ENCODE data around the gene CISD2.
"Not testable (repeated sequence)": the region's sequence is repeated elsewhere in the genome, so short reads cannot be mapped to it uniquely, and the experiment has no call there.

CISD2 gene

GRCh38 chr4:102878901-102879300 is 10.1 kb downstream of the CISD2 start:
- TF ChIP-seq TAF1 (IDR thresholded peaks at IDR 0.05; ENCODE audit: borderline replicate concordance, low read depth, low read length) (no peak), POLR2AphosphoS5 (IDR thresholded peaks at IDR 0.05; ENCODE audit: low read depth, low read length) (no peak), POLR2A (IDR thresholded peaks at IDR 0.05; ENCODE audit: low read depth, low read length) (no peak)
- DNase-seq (ENCODE audit: insufficient read length) (no peak), FAIRE-seq (no peak)

- no peak for DNase-seq (ENCODE audit: insufficient read length)
- no peak for FAIRE-seq
- no peak for TF ChIP-seq POLR2A (IDR thresholded peaks at IDR 0.05; ENCODE audit: low read depth, low read length)
- TF ChIP-seq POLR2AphosphoS5 (IDR thresholded peaks at IDR 0.05; ENCODE audit: low read depth, low read length): no peak
- no peak for TF ChIP-seq TAF1 (IDR thresholded peaks at IDR 0.05; ENCODE audit: borderline replicate concordance, low read depth, low read length)
These were observed 12.6 kb downstream of the CISD2 start for GRCh38 chr4:102881343-102881742.

DNA sequence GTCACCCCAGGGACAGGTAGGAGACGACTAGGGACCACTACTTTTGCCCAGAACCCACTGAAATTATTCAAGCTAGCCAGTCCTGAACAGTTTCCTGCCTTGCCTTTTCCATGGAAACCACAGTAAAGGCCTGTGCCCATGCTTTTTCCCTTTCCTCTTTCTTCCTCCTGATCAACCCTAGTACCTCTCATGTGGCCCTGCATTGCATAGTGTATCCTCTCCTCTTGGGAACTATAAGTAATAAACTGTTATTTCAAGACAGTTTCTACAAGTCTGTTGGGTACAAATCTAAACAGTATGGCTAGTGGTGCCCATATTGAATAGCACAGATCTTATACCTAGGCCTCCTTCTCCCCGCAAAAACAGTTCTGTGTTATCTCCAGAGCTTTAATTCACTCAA is 14.5 kb downstream of the CISD2 start:
- no peak for DNase-seq (ENCODE audit: insufficient read length)
- FAIRE-seq: no peak
- TF ChIP-seq POLR2A (IDR thresholded peaks at IDR 0.05; ENCODE audit: low read depth, low read length) (no peak), TAF1 (IDR thresholded peaks at IDR 0.05; ENCODE audit: borderline replicate concordance, low read depth, low read length) (no peak), POLR2AphosphoS5 (IDR thresholded peaks at IDR 0.05; ENCODE audit: low read depth, low read length) (no peak)

GRCh38 chr4:102888570-102888969 is 19.8 kb downstream of the CISD2 start:
- FAIRE-seq: not testable (repeated sequence)

GRCh38 chr4:102889866-102890265 is 21.1 kb downstream of the CISD2 start:
- DNase-seq (ENCODE audit: insufficient read length): not testable (repeated sequence)

More at GRCh38 chr4:102888570-102888969, 19.8 kb downstream of the CISD2 start:
- not testable (repeated sequence) for DNase-seq (ENCODE audit: insufficient read length)

DNA sequence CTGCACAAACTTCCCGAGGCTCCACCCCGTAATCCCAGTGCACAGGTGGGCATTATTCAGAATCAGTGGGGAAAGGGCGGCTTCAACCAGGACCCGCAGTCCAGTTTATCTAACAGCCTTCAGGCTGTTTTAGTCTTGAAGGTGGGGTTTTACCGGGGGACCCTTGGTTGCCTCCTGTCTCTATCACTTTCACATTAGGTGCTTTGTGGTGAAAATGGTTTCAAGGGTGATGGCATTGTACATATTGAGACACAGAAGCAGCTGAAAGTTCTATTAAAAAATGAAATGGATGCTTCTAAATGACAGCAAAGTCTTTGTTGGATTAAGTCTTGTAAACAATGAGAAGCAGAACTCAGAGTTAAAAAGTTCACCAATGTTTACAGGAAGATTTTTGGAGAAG is 27.8 kb downstream of the CISD2 start:
- not testable (repeated sequence) for DNase-seq (ENCODE audit: insufficient read length); FAIRE-seq

More at GRCh38 chr4:102889866-102890265, 21.1 kb downstream of the CISD2 start:
- not testable (repeated sequence) for FAIRE-seq

DNA sequence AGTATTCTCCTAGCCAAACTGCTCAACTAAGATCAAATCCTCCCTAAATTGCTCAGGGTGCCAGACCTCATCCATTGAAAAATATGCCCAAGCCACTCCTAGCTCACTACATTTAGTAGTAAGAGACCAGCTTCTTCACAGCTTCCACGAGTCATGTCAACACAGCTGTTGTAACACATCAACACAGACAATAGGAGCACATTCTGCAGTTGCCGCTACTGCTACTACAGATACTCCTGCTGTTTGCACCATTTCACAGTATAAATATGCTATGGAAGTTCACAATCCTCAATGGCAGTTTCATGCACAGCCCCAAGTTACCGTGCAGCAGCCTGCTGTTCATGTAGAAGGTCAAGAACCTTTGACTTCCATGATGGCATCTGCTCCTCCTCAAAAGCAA is 28.8 kb downstream of the CISD2 start:
- not testable (repeated sequence) for FAIRE-seq; DNase-seq (ENCODE audit: insufficient read length)

DNA sequence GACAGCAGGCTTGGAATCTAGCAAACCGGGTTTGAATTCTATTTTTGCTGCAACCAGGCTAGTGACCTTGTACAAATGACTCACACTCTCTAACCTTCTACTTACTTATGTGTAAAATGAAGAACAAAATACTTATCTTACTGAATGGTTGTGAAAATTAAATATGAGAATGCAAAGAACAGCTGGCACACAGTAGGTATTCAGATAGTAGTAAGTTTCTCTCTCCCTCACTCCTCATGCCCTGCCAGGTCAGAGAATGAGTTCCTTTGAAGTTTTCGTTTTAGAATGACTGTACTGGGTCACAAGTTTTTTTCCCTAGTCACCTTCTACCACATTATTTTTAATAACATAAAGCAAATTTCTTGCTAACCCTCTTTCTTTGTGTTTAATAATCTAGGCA is 33.0 kb downstream of the CISD2 start:
- TF ChIP-seq POLR2A (IDR thresholded peaks at IDR 0.05; ENCODE audit: low read depth, low read length) (no peak), POLR2AphosphoS5 (IDR thresholded peaks at IDR 0.05; ENCODE audit: low read depth, low read length) (no peak), TAF1 (IDR thresholded peaks at IDR 0.05; ENCODE audit: borderline replicate concordance, low read depth, low read length) (no peak)
- no peak for FAIRE-seq
- DNase-seq (ENCODE audit: insufficient read length): no peak

- no peak for DNase-seq (ENCODE audit: insufficient read length)
- TF ChIP-seq POLR2A (IDR thresholded peaks at IDR 0.05; ENCODE audit: low read depth, low read length): no peak
- TF ChIP-seq POLR2AphosphoS5 (IDR thresholded peaks at IDR 0.05; ENCODE audit: low read depth, low read length): no peak
- no peak for TF ChIP-seq TAF1 (IDR thresholded peaks at IDR 0.05; ENCODE audit: borderline replicate concordance, low read depth, low read length)
- no peak for FAIRE-seq
These were observed 50.1 kb downstream of the CISD2 start for GRCh38 chr4:102918859-102919258.

DNA sequence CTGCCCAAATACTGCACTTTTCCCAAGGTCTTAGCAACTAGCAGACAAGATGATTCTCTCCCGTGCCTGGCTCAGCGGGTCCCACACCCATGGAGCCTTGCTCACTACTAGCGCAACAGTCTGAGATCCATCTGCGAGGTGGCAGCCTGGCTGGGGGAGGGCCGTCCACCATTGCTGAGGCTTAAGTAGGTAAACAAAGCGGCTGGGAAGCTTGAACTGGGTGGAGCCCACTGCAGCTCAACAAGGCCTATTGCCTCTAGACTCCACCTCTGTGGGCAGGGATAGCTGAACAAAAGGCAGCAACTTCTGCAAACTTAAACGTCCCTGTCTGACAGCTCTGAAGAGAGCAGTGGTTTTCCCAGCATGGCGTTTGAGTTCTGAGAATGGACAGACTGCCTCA is 50.9 kb downstream of the CISD2 start:
- not testable (repeated sequence) for FAIRE-seq; DNase-seq (ENCODE audit: insufficient read length)

GRCh38 chr4:102935716-102936115 is 66.9 kb downstream of the CISD2 start:
- TF ChIP-seq TAF1 (IDR thresholded peaks at IDR 0.05; ENCODE audit: borderline replicate concordance, low read depth, low read length) (no peak), POLR2AphosphoS5 (IDR thresholded peaks at IDR 0.05; ENCODE audit: low read depth, low read length) (no peak), POLR2A (IDR thresholded peaks at IDR 0.05; ENCODE audit: low read depth, low read length) (no peak)
- FAIRE-seq: no peak
- no peak for DNase-seq (ENCODE audit: insufficient read length)

DNA sequence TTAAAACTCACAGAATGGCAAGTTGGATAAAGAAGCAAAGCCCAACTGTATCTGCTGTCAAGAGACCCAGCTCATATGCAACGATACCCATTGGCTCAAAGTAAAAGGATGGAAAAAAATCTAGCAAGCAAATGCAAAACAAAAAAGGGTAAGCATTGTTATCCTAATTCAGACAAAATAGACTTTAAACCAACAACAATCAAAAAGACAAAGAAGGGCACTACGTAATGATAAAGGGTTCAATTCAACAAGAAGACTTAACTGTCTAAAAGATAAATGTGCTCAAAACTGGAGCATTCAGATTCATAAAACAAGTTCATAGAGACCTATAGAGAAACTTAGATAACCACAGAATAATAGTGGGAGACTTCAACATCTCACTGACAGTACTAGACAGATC is 69.3 kb downstream of the CISD2 start:
- not testable (repeated sequence) for DNase-seq (ENCODE audit: insufficient read length); FAIRE-seq
